ENCODE measurements around the gene MCOLN2.
A peak's percentile ranks its signal among the peaks of the same experiment; 100 is the strongest.
"Not testable (repeated sequence)": the region's sequence is repeated elsewhere in the genome, so short reads cannot be mapped to it uniquely, and the experiment has no call there.

MCOLN2 gene

GRCh38 chr1:84919461-84919970 is 77.4 kb downstream of the MCOLN2 start:
- Histone ChIP-seq H3K27ac (no peak overlapping the region), H3K4me2 (no peak overlapping the region)
- TF ChIP-seq Cebpa-rat (IDR thresholded peaks at IDR 0.05) = no peak

GRCh38 chr1:84918726-84919336 is 78.1 kb downstream of the MCOLN2 start:
- TF ChIP-seq Cebpa-rat (IDR thresholded peaks at IDR 0.05) = no peak
- Histone ChIP-seq H3K27me3 (no peaks in the 10 kb centered on the region), H3K4me2 (no peak overlapping the region), H3K9me3 (replicated peaks in 1 of 11) (no peaks in the 10 kb centered on the region), H3K4me1 (peaks cover 0 to 10% (median 7%) of the 10 kb centered on the region in 10 experiments; a peak in 10 of 20 replicates), H3K27ac (no peak overlapping the region), H3K36me3 (no peaks in the 10 kb centered on the region), H3K9ac (no peak overlapping the region), H4K20me1 (no peaks in the 10 kb centered on the region), H3K4me3 (no peak overlapping the region)

More at GRCh38 chr1:84919461-84919970, 77.4 kb downstream of the MCOLN2 start:
- Histone ChIP-seq H3K27me3 (no peaks in the 10 kb centered on the region), H3K9ac (no peak overlapping the region), H3K4me1 (peaks cover 0 to 8% (median 7%) of the 10 kb centered on the region in 10 experiments; a peak in 9 of 20 replicates), H3K36me3 (no peaks in the 10 kb centered on the region), H3K4me3 (no peak overlapping the region), H3K9me3 (replicated peaks in 1 of 11) (no peaks in the 10 kb centered on the region), H4K20me1 (no peaks in the 10 kb centered on the region)

GRCh38 chr1:84916897-84917296 is 80.0 kb downstream of the MCOLN2 start:
- no peaks in the 10 kb centered on the region for H3K27me3 ChIP-seq
- H4K20me1 ChIP-seq = no peaks in the 10 kb centered on the region
- peaks cover 4 to 22% (median 9%) of the 10 kb centered on the region in 10 experiments; a peak in 11 of 20 replicates for H3K4me1 ChIP-seq
- H3K27ac ChIP-seq = no peak overlapping the region
- TF ChIP-seq Cebpa-rat (IDR thresholded peaks at IDR 0.05) = no peak
- H3K36me3 ChIP-seq = no peaks in the 10 kb centered on the region
- no peaks in the 10 kb centered on the region for H3K9me3 ChIP-seq (replicated peaks in 1 of 11)
- H3K4me3 ChIP-seq = no peak overlapping the region
- no peak overlapping the region for H3K9ac ChIP-seq
- no peak overlapping the region for H3K4me2 ChIP-seq

- TF ChIP-seq Cebpa-rat (IDR thresholded peaks at IDR 0.05) = peak in 1 of 11 experiments; percentile 42; a peak in 1 of 22 replicates
- H3K27ac ChIP-seq = no peak overlapping the region
- no peaks in the 10 kb centered on the region for H3K36me3 ChIP-seq
- no peaks in the 10 kb centered on the region for H3K27me3 ChIP-seq
- H4K20me1 ChIP-seq = no peaks in the 10 kb centered on the region
- no peak overlapping the region for H3K9ac ChIP-seq
- H3K4me3 ChIP-seq = no peak overlapping the region
- peak overlapping the region in 7 of 11 experiments; percentile 6 to 48 (median 26); a peak in 8 of 22 replicates for H3K4me2 ChIP-seq
- H3K4me1 ChIP-seq = peaks cover 4 to 22% (median 9%) of the 10 kb centered on the region in 10 experiments; a peak in 11 of 20 replicates
- no peaks in the 10 kb centered on the region for H3K9me3 ChIP-seq (replicated peaks in 1 of 11)
Measured at GRCh38 chr1:84913555-84913892, 83.4 kb downstream of the MCOLN2 start.

- Histone ChIP-seq H3K9me3 (replicated peaks in 1 of 11) (no peaks in the 10 kb centered on the region), H3K4me2 (peak overlapping the region in 6 of 11 experiments; percentile 6 to 48 (median 32); a peak in 5 of 22 replicates), H3K27ac (no peak overlapping the region), H4K20me1 (no peaks in the 10 kb centered on the region), H3K27me3 (no peaks in the 10 kb centered on the region), H3K9ac (no peak overlapping the region), H3K4me1 (peaks cover 4 to 22% (median 9%) of the 10 kb centered on the region in 10 experiments; a peak in 11 of 20 replicates), H3K36me3 (no peaks in the 10 kb centered on the region), H3K4me3 (no peak overlapping the region)
- TF ChIP-seq Cebpa-rat (IDR thresholded peaks at IDR 0.05) = no peak
Measured at GRCh38 chr1:84912726-84913554, 84.0 kb downstream of the MCOLN2 start.

- not testable (repeated sequence) for H4K20me1 ChIP-seq, H3K4me2 ChIP-seq
Measured at GRCh38 chr1:84908746-84909464, 88.0 kb downstream of the MCOLN2 start.

GRCh38 chr1:84907095-84907827 is 89.7 kb downstream of the MCOLN2 start:
- TF ChIP-seq Cebpa-rat (IDR thresholded peaks at IDR 0.05) = no peak
- Histone ChIP-seq H3K4me2 (peak overlapping the region in 1 of 11 experiments; percentile 2; a peak in 2 of 22 replicates), H3K4me1 (peaks cover 0 to 5% (median 0%) of the 10 kb centered on the region in 10 experiments; a peak in 2 of 20 replicates), H3K4me3 (no peak overlapping the region), H3K9me3 (replicated peaks in 1 of 11) (peaks cover 7 to 10% (median 9%) of the 10 kb centered on the region in 11 experiments; a peak in 21 of 22 replicates), H3K27ac (no peak overlapping the region), H4K20me1 (no peaks in the 10 kb centered on the region), H3K36me3 (no peaks in the 10 kb centered on the region), H3K27me3 (no peaks in the 10 kb centered on the region), H3K9ac (no peak overlapping the region)

More at GRCh38 chr1:84908746-84909464, 88.0 kb downstream of the MCOLN2 start:
- H3K27ac ChIP-seq; H3K9me3 ChIP-seq (replicated peaks in 1 of 11); H3K27me3 ChIP-seq; H3K9ac ChIP-seq; H3K4me3 ChIP-seq; H3K36me3 ChIP-seq: not testable (repeated sequence)
- peaks cover 0 to 17% (median 6%) of the 10 kb centered on the region in 10 experiments; a peak in 9 of 20 replicates for H3K4me1 ChIP-seq

DNA sequence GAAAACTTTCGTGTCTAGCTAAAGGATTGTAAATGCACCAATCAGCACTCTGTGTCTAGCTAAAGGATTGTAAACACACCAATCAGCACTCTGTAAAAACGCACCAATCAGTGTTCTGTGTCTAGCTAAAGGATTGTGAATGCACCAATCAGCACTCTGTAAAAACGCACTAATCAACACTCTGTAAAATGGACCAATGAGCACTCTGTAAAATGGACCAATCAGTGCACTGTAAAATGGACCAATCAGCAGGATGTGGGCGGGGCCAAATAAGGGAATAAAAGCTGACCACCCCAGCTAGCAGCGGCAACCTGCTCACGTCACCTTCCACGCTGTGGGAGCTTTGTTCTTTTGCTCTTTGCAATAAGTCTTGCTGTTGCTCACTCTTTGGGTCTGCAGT is 94.2 kb downstream of the MCOLN2 start:
- H3K27me3 ChIP-seq, H3K4me2 ChIP-seq, H3K36me3 ChIP-seq, H3K4me3 ChIP-seq, H3K9ac ChIP-seq, H3K4me1 ChIP-seq, H4K20me1 ChIP-seq, H3K27ac ChIP-seq: not testable (repeated sequence)
- H3K9me3 ChIP-seq (replicated peaks in 1 of 11) = peaks cover 7 to 11% (median 9%) of the 10 kb centered on the region in 11 experiments; a peak in 21 of 22 replicates
